ENCODE results near the gene EHD2.
A peak's percentile ranks its signal among the peaks of the same experiment; 100 is the strongest.
"Not testable (repeated sequence)": the region's sequence is repeated elsewhere in the genome, so short reads cannot be mapped to it uniquely, and the experiment has no call there.

The EHD2 gene

DNA sequence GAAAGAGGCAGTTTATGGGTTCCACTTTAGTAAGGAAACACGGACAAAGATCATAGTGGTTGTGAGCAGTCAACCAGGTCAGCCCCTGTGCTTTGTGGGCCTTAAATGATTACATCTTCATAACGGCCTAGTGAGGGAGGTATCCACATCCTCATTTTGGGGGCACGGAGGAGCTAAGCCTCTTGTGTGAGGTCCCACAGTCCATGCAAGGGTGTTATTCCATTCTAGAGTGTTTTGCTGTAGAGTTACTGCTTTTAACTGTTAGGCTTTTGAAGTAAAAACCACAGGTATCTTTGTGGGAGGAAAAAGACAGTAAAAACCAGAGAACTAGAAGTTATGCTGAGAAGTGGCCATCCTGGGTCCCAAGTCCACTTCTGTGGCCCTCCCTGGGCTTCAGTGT lies 36.1 kb downstream of the EHD2 start:
- no peak for DNase-seq (ENCODE audit: low spot score)

DNA sequence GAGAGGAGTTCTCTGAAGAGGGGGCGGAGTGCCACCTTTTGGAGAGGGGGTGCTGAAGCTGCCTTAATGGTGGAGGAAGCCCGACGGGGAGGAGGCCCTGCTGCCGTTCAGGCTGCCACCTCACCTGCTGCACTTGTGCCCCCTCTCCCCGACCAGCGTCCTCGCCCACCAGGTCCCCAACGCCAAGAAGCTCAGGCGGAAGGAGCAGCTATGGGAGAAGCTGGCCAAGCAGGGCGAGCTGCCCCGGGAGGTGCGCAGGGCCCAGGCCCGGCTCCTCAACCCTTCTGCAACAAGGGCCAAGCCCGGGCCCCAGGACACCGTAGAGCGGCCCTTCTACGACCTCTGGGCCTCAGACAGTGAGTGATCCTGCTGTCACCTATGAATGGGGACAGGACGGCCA lies 37.5 kb downstream of the EHD2 start:
- no peak for DNase-seq (ENCODE audit: low spot score)

DNA sequence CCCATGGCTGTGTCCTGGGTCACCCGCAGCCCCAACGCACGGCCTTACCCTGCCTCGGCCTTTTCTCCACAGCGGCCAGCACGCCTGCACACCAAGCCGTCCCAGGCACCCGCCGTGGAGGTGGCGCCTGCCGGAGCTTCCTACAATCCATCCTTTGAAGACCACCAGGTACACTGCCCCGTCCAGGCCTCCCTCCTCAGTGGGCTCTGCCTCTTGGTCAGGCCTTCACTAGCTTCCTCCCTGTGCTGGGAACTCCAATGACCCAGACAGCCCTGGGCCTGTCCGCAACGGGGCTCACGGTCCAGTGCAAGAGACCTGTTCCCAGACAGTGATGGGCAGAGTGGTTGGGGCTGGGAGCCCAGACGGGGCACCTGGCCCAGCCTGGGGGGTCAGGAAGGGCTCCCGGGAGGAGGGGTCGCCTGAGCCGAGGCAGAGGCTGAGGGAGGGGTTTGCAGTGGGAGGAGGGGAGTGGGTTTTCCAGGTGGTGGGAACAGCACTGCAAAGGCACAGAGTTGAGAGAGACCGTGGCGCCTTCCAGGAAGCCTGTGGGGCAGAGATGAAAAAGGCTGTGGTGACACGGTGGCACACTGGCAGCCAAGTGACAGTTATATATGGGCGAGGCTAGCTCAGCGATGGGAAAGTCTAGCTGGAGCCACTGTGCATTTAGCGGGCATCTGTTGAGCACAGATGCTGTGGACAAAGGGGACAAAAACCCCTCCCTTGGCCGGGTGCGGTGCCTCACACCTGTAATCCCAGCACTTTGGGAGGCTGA lies 39.4 kb downstream of the EHD2 start:
- no peak for DNase-seq (ENCODE audit: low spot score)

- no peak for DNase-seq (ENCODE audit: low spot score)
Measured at GRCh38 chr19:47754206-47755064, 41.2 kb downstream of the EHD2 start.

DNA sequence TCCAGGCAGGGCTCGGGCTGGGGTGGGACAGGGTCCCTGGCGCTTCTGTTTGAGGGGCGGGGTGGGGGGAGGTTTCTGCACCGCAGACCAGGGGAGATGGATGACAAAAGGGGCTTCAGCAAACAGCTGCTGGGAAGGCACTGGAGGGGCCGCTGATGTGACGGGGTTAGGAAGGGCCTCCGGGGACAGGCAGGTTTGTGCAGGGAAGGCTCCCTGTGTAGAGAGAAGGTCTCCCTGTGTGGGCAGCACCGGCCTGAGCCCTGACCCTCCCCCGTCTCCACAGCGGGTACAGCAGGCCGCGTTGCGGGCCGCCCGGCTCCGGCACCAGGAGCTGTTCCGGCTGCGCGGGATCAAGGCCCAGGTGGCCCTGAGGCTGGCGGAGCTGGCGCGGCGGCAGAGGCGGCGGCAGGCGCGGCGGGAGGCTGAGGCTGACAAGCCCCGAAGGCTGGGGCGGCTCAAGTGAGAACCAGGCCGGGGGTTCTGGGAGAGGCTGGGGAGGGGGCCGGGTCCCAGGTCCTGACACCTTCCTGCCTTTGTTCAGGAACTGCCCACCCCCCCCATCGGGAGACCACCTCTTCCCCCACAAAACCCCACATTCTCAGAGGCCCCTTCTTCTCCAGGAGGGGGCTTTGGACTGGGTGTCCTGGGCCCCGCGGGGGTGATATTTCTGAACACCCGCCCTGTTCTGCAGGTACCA lies 42.0 kb downstream of the EHD2 start:
- DNase-seq (ENCODE audit: low spot score) = no peak

GRCh38 chr19:47755762-47756626 lies 42.8 kb downstream of the EHD2 start:
- DNase-seq (ENCODE audit: low spot score) = no peak

- DNase-seq (ENCODE audit: low spot score) = no peak
Measured at GRCh38 chr19:47756627-47756929, 43.4 kb downstream of the EHD2 start.

DNA sequence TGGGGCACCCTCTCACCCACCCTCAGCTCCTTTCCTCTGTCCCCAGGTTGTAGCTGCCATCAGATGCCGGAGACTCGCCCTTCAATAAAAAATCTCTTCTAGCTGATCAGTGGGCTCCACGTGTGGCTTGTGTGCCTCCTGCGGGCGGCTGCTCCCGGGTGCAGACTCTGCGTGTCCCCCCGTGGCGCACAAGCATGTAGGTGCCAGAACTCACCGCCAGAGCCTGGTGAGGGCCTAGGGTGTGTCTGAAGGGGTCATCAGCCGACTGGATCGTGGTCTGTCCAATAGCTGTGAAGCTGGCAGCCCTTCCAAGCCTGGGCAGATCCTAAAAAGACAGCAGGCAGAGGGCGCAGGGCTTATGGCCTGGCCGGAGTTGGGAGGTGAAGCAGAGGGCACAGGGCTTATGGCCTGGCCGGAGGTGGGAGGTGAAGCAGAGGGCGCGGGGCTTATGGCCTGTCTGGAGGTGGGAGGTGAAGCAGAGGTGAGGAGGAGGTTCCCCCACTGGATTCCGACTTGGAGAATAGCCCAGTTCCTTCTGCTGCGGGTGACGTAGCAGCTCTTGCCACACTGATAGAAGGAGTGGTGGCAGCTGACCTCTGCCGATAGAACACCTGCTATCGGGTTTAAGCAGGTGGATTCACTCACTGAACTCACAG lies 43.9 kb downstream of the EHD2 start:
- no peak for DNase-seq (ENCODE audit: low spot score)

GRCh38 chr19:47757617-47758442 lies 44.6 kb downstream of the EHD2 start:
- DNase-seq (ENCODE audit: low spot score) = no peak

DNA sequence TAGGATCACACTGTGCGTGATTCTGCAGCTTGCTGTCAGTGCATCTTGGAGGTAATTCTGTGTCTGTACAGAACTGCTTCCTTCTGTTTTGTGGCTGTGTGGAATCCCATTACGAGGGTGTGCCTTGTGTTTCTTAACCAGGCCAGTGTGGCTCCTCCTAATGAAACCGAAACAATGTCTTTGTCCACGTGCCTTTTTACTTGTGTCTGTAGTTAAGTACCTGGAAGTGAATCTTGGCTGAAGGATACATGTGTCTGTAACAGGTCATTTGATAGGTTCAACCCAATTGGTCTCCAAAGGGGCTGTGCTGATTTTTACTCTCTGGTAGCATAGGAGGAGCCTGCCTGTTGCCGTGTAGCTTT lies 45.2 kb downstream of the EHD2 start:
- DNase-seq (ENCODE audit: low spot score) = no peak

DNA sequence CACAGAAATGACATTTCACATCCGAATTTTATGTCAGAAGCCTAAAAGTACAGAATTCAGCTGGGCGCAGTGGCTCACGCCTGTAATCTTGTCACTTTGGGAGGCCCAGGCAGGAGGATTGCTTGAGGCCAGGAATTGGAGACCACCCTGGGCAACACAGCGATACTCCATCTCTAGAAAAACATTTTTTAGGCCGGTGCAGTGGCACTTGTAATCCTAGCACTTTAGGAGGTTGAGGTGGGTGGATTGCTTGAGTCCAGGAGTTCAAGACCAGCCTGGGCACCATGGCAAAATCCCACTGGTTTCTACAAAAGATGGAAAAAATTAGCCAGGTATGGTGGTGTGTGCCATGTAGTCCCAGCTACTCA lies 47.4 kb downstream of the EHD2 start:
- no peak for DNase-seq (ENCODE audit: low spot score)

GRCh38 chr19:47761566-47761965 lies 48.3 kb downstream of the EHD2 start:
- DNase-seq (ENCODE audit: low spot score) = no peak

DNA sequence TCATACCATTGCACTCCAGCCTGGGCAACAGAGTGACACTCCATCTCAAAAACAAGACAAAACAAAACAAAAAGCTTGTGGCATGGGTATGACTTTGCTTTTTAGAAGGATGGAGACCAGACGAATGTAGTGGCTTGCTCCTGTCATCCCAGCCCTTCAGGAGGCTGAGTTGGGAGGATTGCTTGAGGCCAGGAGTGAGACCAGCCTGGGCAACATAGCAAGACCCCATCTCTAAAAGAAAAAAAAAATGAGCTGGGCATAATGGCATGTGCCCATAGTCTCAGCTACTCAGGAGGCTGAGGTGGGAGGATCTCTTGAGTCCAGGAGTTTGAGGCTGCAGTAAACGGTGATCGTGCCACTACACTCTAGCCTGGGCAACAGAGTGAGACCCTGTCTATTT lies 48.9 kb downstream of the EHD2 start:
- no peak for DNase-seq (ENCODE audit: low spot score)

DNA sequence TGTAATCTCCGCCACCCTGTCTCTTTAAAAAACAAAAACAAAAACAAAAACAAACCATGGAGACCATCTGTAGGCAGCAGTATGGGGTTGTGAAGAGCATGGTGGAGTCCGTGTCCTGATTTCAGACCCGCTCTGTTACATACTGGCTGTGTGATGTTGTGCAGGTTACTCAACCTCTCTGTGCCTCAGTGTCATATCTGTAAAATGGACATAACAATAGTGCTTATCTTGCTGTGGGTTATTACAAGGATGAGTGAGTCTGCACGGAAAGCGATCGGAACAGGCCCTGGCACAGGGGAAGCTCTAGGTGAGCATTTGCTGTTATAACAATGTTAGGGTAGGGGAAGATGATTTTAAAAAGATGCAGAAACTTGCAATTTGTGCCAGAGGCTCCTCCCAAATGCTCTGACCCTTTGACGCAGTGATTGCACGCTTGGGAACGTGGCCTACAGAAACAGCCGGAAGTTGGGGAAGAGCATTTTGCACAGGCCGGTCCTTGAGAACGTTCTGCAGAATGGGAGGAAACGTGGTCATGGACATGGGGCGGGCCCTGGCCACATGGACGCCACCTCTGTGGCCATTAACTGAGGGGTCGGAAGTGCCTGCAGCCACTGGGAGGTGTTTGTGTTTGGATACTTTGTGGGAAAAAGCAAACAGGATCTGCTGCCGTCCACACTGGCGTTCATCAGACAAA lies 49.5 kb downstream of the EHD2 start:
- no peak for DNase-seq (ENCODE audit: low spot score)

- not testable (repeated sequence) for DNase-seq (ENCODE audit: low spot score)
Measured at GRCh38 chr19:47764705-47765104, 51.5 kb downstream of the EHD2 start.

DNA sequence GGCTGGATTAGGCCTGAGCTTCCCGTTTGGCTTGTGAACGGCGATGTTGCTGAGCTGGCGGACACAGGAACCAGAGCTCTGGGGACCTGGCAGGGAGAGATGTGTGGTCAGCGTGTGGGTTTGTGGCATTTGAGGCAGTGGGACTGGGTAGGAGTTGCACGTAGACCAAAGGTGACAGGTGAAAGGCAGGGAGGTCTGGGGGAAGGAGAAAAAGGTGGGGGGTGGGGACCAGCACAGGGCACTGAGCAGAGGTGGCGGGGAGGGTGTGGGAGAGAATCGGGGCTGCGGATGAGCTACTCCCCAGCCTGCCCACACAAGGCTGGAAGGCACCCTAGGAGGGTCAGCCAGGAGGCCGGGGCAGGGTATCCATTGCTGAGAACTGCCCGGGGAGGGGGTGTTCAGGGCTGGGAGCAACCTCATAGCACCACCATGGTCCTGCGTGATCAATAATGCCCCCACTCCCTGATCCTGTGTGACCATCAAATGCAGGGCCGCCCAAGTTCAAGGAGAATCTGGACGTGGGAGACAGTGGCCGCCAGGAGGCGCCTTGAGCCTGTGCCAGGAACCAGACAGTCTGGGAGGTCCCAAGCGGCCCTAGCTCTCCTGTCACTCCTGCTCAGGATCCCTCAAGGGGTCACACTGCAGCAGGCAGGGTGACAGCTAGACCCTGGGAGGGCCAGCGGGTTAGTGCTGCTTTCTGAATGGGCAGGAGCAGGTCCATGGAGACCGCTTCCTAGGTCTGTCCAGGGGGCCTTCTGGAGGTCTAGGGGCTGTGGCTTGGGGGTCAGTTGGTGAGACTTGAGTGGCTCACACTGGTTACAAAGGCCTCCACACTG lies 52.5 kb downstream of the EHD2 start:
- peak; percentile 70 for DNase-seq (ENCODE audit: low spot score)

DNA sequence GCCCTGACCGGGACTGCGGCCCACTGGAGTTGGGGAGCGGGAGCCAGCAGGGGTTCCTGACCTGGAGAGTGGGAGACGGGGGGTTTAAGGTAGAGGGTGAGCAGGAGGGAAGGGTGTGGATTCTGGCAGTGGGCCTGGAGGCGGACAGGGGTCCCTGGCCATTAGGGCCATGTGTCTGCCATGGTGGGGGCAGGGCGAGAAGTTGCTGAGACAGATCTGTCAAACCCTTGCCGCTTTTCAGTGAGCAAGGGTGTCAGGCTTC lies 53.1 kb downstream of the EHD2 start:
- DNase-seq (ENCODE audit: low spot score) = no peak

DNA sequence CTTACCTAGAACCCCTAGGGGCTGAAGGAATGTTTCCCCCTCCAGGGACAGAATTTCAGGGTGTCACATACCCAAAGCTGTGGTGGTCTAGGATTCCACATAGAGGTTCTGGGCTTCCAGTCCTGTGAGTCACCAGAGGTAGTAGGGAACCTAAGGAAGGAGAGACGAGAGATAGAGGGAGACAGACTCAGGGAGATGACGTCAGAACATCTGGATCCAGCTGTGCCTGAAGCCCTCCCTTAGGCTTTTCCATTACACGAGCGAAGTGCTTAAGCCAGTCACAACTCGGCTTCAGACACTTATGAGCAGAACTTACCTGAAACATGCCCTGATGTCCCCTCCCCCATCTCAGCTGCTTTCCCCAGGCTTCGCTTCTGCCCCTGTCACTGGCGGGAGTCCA lies 53.4 kb downstream of the EHD2 start:
- no peak for DNase-seq (ENCODE audit: low spot score)

GRCh38 chr19:47767349-47767748 lies 54.1 kb downstream of the EHD2 start:
- DNase-seq (ENCODE audit: low spot score) = no peak

DNA sequence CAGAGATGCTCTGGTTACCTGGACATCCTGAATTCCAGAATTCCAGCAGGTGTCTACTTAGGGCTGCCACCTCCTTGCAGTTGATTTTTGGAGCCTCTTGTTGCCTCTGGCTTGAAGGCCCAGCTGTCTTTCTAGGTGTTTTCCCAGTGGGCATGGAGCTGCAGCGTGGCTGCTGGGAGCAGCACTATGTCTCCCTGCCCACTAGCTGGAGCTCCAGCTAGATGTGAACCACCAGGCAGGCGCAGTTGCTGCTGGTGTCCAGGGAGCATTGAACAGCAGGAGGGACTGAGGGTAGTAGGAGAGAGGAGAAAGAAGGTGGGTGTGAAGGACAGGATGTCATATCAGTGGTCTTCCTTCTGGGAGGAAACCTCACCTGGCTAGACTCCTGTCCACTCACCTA lies 55.4 kb downstream of the EHD2 start:
- no peak for DNase-seq (ENCODE audit: low spot score)
